Astrocyte of the cerebellum (primary cell): ENCODE measurements around the gene MAP7D1.

ENCODE experiments used
- DNase-seq: peaks from one replicate; pipeline ENCODE4 v3.0.0-alpha.2; 2011; ENCODE audit warnings: low read depth
- H3K4me3 ChIP-seq: 2 replicates; pipeline ENCODE4 v1.5.1; 2011; ENCODE audit warnings: mild to moderate bottlenecking, low read depth, low read length, moderate library complexity
- in situ Hi-C: cut with HindIII; loops from 2 replicates; pipeline ENCODE4 v1.10.0; 2017; ENCODE audit warnings: low sequenced_read_pairs
- TF ChIP-seq, protein P1 (sequence below): IDR thresholded peaks from 2 replicates; pipeline ENCODE4 v1.5.1; 2012; ENCODE audit warnings: low read length, low read depth, moderate library complexity, mild to moderate bottlenecking; ENCODE audit errors: missing control alignments

The MAP7D1 gene

DNA sequence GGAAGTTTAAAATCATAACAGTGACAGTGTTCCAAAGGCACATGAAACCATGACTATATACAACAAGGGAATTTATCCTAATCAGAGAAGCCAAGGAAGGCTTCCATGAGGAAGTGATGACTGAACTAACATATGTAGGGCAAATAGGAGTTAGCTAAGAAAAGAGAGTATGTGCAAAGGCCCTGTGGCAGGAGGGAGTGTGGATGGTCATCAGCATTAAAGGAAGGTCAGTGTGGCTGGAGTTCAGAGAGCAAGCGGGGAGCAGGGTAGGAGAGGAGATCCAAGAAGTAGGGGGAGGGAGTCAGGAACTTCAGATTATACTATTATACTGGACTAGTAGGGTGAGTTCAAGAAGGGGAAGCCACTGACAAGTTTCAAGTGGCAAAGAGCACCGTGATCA, 8.4 kb downstream of the MAP7D1 start:
- no peak overlapping the region for H3K4me3 ChIP-seq
- in situ Hi-C loops = no loop called here
- DNase-seq = no peak
- TF ChIP-seq, protein P1, sequence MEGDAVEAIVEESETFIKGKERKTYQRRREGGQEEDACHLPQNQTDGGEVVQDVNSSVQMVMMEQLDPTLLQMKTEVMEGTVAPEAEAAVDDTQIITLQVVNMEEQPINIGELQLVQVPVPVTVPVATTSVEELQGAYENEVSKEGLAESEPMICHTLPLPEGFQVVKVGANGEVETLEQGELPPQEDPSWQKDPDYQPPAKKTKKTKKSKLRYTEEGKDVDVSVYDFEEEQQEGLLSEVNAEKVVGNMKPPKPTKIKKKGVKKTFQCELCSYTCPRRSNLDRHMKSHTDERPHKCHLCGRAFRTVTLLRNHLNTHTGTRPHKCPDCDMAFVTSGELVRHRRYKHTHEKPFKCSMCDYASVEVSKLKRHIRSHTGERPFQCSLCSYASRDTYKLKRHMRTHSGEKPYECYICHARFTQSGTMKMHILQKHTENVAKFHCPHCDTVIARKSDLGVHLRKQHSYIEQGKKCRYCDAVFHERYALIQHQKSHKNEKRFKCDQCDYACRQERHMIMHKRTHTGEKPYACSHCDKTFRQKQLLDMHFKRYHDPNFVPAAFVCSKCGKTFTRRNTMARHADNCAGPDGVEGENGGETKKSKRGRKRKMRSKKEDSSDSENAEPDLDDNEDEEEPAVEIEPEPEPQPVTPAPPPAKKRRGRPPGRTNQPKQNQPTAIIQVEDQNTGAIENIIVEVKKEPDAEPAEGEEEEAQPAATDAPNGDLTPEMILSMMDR = no peak

DNA sequence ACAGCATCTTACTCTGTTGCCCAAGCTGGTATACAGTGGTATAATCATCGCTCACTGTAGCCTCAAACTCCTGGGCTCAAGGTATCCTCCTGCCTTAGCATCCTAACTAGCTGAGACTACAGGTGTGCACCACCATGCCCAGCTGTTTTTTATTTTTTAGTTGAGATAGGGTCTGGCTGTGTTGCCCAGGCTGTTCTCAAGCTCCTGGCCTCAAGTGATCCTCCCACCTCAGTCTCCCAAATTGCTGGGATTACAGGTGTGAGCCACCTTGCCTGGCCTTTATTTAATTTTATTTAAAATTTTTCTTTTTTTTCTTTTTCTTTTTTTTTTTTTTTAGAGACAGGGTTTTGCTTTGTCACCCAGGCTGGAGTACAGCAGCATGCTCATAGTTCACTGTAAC, 9.2 kb downstream of the MAP7D1 start:
- no peak overlapping the region for H3K4me3 ChIP-seq
- no peak for DNase-seq
- in situ Hi-C loops = no loop called here
- TF ChIP-seq, protein P1 = no peak

DNA sequence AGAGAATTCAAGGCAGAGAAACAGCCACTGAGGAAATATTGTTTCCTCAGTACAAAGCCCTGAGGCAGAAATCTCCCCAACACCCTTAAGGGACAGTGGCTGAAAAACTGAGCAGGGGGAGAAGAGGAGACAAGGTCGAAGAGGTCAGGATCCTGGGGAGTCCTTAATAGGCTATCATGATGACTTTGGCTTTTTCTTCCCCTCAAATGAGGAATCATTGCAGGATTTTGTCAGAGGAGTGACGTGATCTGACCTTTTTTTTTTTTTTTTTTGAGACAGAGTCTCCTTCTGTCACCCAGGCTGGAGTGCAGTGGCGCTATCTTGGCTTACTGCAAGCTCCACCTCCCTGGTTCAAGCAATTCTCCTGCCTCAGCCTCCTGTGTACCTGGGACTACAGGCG, 10.2 kb downstream of the MAP7D1 start:
- H3K4me3 ChIP-seq = no peak overlapping the region
- in situ Hi-C loops = no loop called here
- TF ChIP-seq, protein P1 = no peak
- no peak for DNase-seq

DNA sequence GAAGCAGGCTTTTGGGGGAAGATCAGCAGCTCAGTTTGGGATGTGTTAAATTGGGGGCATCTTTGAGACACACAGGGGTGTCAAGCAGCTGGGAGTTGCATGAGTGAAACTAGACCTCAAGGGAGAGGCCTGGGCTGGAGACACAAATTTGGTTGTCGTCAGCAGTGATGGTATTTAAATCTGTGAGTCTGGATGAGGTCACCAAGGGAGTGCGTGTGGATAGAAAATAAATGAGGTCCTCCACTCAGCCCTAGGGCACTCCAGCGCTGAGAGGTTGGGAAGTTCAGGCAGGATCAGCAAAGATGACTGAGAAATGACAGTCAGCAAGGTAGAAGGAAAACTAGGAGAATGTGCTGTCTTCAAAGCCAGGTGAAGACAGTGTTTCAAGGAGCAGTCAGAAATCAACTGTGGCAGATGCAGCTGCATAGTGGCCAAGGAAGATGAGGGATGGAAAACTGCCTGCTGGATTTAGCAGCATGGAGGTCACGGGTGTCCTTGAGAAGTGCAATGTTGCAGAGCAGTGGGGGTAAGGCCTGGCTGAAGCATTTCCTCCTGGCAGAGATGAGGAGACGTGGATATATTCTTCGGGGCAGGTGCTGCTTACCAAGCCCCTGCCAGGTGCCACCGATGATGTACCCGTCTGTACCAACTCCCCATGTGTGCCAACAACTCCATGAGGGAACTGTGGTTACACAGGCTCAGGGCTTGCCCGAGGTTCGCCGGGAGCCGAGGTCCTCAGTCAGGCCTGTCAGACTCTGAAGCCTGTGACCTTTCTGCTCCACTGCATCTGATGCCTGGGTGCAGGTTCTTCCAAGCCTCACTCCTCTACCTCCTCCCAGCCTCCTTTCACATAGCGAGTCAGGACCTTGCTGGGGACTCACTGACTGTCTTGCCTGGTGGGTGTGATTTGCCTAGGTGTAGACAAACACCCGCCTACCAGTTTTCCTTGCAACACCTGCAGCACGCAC, 11.3 kb downstream of the MAP7D1 start:
- TF ChIP-seq, protein P1 = no peak
- in situ Hi-C loops = no loop called here
- H3K4me3 ChIP-seq = no peak overlapping the region
- no peak for DNase-seq

DNA sequence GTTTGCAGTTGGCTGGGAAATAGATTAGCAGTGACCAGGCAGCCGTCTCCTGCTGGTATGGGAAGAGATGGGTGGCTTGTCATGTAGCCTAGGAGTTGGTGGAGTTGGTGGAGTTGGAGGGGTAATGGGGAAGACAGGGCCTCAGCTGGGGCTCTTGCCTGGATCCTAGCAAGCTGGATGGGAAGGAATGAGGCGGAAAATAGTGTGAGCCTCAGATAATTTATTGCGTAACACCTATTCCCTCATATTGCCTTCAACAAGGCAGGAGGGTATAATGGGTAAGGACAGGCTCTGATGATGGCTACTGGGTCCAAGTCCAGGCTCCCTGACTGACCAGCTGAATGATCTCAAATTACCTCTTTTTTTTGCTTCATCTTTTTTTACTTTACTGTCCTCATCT, 12.6 kb downstream of the MAP7D1 start:
- no peak overlapping the region for H3K4me3 ChIP-seq
- in situ Hi-C loops = no loop called here
- TF ChIP-seq, protein P1 = no peak
- DNase-seq = no peak

DNA sequence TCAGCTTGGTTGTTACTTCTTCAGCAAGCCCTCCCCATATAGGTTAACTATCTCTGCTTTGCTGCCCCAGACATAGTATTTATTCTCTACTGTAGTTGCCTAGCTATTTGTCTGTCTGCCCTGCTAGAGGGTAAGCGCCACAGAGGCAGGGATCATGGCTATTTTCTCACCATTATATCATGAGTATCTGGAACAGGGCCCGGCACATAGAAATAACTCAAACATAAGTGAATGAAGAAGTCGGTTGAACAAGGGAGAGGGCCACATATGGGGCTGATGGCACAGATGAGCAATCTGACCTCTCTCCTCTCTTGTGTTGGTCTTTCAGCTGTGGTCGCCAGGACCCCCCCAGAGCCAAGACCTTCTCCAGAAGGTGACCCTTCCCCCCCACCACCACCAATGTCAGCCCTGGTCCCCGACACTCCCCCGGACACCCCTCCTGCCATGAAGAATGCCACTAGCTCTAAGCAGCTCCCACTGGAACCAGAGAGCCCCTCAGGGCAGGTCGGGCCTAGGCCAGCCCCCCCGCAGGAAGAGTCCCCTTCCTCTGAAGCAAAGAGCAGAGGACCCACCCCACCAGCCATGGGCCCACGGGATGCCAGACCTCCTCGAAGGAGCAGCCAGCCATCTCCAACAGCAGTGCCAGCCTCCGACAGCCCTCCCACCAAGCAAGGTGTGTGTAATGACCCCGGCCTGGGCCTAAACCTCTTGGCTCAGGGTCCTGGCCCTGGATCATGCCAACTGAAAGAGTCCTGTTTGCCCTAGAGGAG, 14.9 kb downstream of the MAP7D1 start:
- H3K4me3 ChIP-seq = no peak overlapping the region
- in situ Hi-C loops = no loop called here
- DNase-seq = no peak
- TF ChIP-seq, protein P1 = no peak
